Neural progenitor cell (in vitro differentiated cells): Measurements from ENCODE around the gene SHD. TPM values are rescaled to one million over a fixed set of nuclear protein-coding genes. Genes with fewer than 3 reads are reported as not detected.

Experiments
- DNase-seq: peaks from one replicate; pipeline ENCODE4 v3.0.0-alpha.2; 2016; ENCODE audit warnings: low spot score
- H2AFZ ChIP-seq: fragments of 200-600 bp; sonication (generic); replicated peaks from 2 replicates; pipeline ENCODE4 v1.6.1; 2016; ENCODE audit warnings: antibody characterized with exemption
- H3F3A ChIP-seq: fragments of 200-600 bp; sonication (generic); 2 replicates; pipeline ENCODE4 v1.6.1; 2016; ENCODE audit warnings: antibody characterized with exemption, low read depth
- H3K27ac ChIP-seq: fragments of 200-600 bp; sonication (generic); 2 replicates; pipeline ENCODE4 v1.5.1; 2016; ENCODE audit warnings: mild to moderate bottlenecking
- H3K27me3 ChIP-seq: fragments of 200-600 bp; sonication (generic); 2 replicates; pipeline ENCODE4 v1.6.1; 2016; ENCODE audit warnings: mild to moderate bottlenecking, moderate library complexity
- H3K36me3 ChIP-seq: fragments of 200-600 bp; sonication (generic); 2 replicates; pipeline ENCODE4 v1.5.1; 2016
- H3K4me1 ChIP-seq: fragments of 200-600 bp; sonication (generic); 2 replicates; pipeline ENCODE4 v1.6.1; 2016; ENCODE audit warnings: mixed run types
- H3K4me2 ChIP-seq: fragments of 200-600 bp; sonication (generic); 2 replicates; pipeline ENCODE4 v1.6.1; 2016
- H3K4me3 ChIP-seq: fragments of 200-600 bp; sonication (generic); 2 replicates; pipeline ENCODE4 v1.5.1; 2016
- H3K79me2 ChIP-seq: fragments of 200-600 bp; sonication (generic); 2 replicates; pipeline ENCODE4 v1.6.1; 2016; ENCODE audit warnings: low read depth
- H3K9ac ChIP-seq: fragments of 200-600 bp; sonication (generic); 2 replicates; pipeline ENCODE4 v1.6.1; 2016
- H3K9me3 ChIP-seq: fragments of 200-600 bp; sonication (generic); 2 replicates; pipeline ENCODE4 v1.5.1; 2016; ENCODE audit warnings: low read depth
- H4K20me1 ChIP-seq: fragments of 200-600 bp; sonication (generic); 2 replicates; pipeline ENCODE4 v1.6.1; 2016; ENCODE audit warnings: low read depth
- H3K27ac Mint-ChIP-seq: 3 replicates; pipeline ENCODE4 v1.8.0; 2021; ENCODE audit warnings: mixed read lengths
- H3K27me3 Mint-ChIP-seq: 2 replicates; pipeline ENCODE4 v1.8.0; 2022; ENCODE audit warnings: low read depth, mild to moderate bottlenecking, inconsistent platforms, moderate library complexity, mixed read lengths; ENCODE audit not compliant: insufficient read depth
- H3K36me3 Mint-ChIP-seq: 3 replicates; pipeline ENCODE4 v1.8.0; 2021; ENCODE audit warnings: mixed read lengths
- H3K4me1 Mint-ChIP-seq: 3 replicates; pipeline ENCODE4 v1.8.0; 2021; ENCODE audit warnings: mixed read lengths
- H3K4me3 Mint-ChIP-seq: 3 replicates; pipeline ENCODE4 v1.8.0; 2021; ENCODE audit warnings: mild to moderate bottlenecking, moderate library complexity, mixed read lengths
- H3K9me3 Mint-ChIP-seq: 3 replicates; pipeline ENCODE4 v1.8.0; 2020; ENCODE audit warnings: mixed read lengths
- EZH2 ChIP-seq: fragments of 200-600 bp; sonication (generic); IDR thresholded peaks from 2 replicates; pipeline ENCODE4 v1.6.1; 2017; ENCODE audit warnings: antibody characterized with exemption, mild to moderate bottlenecking, moderate library complexity
- EZH2phosphoT487 ChIP-seq: fragments of 200-600 bp; sonication (generic); IDR thresholded peaks from 2 replicates; pipeline ENCODE4 v1.6.1; 2017; ENCODE audit warnings: antibody characterized with exemption
- total RNA-seq: library from RNA; depleted of rRNA; stranded (reverse); fragments of >200 nt; gene quantifications from 2 replicates; pipeline ENCODE4 v1.2.3, GENCODE V29; 2015; ENCODE audit warnings: low replicate concordance
- TF ChIP-seq, protein P1 (sequence below): fragments of 200-600 bp; sonication (generic); IDR thresholded peaks from 2 replicates; pipeline ENCODE4 v1.5.1; 2017; ENCODE audit warnings: antibody characterized with exemption, mild to moderate bottlenecking

SHD gene
- total RNA-seq, 1 donor from 2014 or later = not detected

DNA sequence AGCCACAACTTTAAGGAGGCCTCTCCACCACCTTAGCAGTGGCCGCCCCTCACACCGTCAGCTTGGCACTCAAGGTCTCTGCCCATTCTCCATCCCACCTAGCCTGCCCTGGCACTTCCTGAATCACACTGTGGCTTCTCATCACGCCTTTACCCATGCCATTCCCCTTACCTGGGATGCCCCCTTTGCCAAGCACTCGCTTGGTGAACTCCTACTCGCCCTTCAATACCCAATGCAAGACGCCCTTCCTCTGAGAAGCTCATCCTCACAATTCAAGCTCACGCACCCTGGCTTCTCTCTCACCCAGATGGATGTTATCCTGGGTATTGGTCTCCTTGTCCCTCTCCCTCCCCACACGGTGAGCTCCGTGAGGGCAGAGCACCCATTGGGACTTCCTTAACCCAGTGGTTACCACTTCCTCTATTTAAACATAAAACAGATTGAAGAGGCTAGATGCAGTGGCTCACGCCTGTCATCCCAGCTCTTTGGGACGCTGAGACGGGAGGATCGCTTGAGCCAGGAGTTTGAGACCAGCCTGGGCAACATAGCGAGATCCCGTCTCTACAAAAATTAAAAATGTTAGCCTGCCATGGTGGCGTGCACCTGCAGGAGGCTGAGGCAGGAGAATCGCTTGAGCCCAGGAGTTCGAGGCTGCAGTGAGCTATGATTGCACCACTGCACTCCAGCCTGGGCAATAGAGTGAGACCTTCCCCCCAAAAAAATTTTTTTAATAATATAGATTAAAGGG is 12.6 kb upstream of the SHD start:
- Mint-ChIP-seq H3K4me3 (no peak overlapping the region), H3K4me1 (peaks cover 4% of the 10 kb centered on the region), H3K36me3 (no peaks in the 10 kb centered on the region), H3K27me3 (peaks cover 6% of the 10 kb centered on the region), H3K9me3 (no peaks in the 10 kb centered on the region), H3K27ac (no peak overlapping the region)
- H4K20me1 ChIP-seq = peaks cover 5% of the 10 kb centered on the region
- H3K36me3 ChIP-seq = no peaks in the 10 kb centered on the region
- no peak for DNase-seq
- no peaks in the 10 kb centered on the region for H3K9me3 ChIP-seq
- no peak overlapping the region for H3K4me3 ChIP-seq
- H3K79me2 ChIP-seq = no peaks in the 10 kb centered on the region
- H3K4me2 ChIP-seq = no peak overlapping the region
- H3F3A ChIP-seq = peaks cover 6% of the 10 kb centered on the region
- no peaks in the 10 kb centered on the region for H3K4me1 ChIP-seq
- no peaks in the 10 kb centered on the region for H3K27me3 ChIP-seq
- no peak overlapping the region for H2AFZ ChIP-seq
- H3K27ac ChIP-seq = no peak overlapping the region
- TF ChIP-seq EZH2 = no peak
- TF ChIP-seq, protein P1, sequence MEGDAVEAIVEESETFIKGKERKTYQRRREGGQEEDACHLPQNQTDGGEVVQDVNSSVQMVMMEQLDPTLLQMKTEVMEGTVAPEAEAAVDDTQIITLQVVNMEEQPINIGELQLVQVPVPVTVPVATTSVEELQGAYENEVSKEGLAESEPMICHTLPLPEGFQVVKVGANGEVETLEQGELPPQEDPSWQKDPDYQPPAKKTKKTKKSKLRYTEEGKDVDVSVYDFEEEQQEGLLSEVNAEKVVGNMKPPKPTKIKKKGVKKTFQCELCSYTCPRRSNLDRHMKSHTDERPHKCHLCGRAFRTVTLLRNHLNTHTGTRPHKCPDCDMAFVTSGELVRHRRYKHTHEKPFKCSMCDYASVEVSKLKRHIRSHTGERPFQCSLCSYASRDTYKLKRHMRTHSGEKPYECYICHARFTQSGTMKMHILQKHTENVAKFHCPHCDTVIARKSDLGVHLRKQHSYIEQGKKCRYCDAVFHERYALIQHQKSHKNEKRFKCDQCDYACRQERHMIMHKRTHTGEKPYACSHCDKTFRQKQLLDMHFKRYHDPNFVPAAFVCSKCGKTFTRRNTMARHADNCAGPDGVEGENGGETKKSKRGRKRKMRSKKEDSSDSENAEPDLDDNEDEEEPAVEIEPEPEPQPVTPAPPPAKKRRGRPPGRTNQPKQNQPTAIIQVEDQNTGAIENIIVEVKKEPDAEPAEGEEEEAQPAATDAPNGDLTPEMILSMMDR = no peak
- no peak overlapping the region for H3K9ac ChIP-seq

DNA sequence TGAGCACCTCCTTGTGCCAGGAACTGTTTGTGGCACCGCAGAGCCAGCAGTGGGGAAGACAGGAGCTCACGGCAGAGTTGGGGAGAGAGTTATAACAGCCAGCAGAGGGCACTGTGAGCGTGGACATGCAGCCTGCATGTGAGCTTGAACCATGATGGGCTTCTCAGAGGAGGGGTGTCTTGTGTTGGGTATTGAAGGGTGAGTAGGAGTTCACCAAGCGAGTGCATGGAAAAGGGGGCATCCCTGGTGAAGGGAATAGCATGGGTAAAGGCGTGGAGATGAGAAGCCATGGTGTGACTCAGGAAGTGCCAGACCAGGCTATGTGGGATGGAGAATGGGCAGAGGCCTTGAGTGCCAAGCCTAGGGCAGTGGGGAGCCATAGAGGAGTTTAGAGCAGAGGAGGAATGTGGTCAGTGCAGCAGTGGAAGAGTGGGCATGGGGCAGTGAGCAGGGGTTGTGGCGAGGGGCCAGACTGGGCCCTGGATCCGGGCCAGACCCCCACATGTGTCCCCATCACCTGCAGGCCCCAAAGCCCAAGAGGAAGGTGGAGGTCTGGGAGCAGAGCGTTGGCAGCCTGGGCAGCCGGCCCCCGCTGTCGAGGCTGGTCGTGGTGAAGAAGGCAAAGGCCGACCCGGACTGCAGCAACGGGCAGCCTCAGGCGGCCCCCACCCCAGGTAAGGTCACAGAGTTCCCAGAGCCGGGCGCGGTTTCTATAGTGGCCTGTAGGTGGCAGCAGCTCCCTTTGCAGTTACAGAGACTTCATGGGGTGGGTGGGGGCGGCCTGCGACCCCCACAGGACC is 11.8 kb upstream of the SHD start:
- Histone ChIP-seq H3K27ac (no peak overlapping the region), H3K27me3 (no peaks in the 10 kb centered on the region), H3K36me3 (no peaks in the 10 kb centered on the region), H3K9ac (no peak overlapping the region), H3K4me2 (no peak overlapping the region), H2AFZ (no peak overlapping the region), H3K9me3 (no peaks in the 10 kb centered on the region), H3K4me3 (no peak overlapping the region), H3F3A (peaks cover 6% of the 10 kb centered on the region), H3K79me2 (no peaks in the 10 kb centered on the region), H3K4me1 (no peaks in the 10 kb centered on the region), H4K20me1 (peaks cover 5% of the 10 kb centered on the region)
- no peak for TF ChIP-seq EZH2phosphoT487
- TF ChIP-seq, protein P1 = peak; percentile 80
- H3K4me1 Mint-ChIP-seq = peaks cover 4% of the 10 kb centered on the region
- H3K27me3 Mint-ChIP-seq = peaks cover 6% of the 10 kb centered on the region
- no peaks in the 10 kb centered on the region for H3K9me3 Mint-ChIP-seq
- H3K4me3 Mint-ChIP-seq = peak overlapping the region; percentile 38
- peak; percentile 87 for DNase-seq
- peaks cover 2% of the 10 kb centered on the region for H3K36me3 Mint-ChIP-seq
- H3K27ac Mint-ChIP-seq = no peak overlapping the region

DNA sequence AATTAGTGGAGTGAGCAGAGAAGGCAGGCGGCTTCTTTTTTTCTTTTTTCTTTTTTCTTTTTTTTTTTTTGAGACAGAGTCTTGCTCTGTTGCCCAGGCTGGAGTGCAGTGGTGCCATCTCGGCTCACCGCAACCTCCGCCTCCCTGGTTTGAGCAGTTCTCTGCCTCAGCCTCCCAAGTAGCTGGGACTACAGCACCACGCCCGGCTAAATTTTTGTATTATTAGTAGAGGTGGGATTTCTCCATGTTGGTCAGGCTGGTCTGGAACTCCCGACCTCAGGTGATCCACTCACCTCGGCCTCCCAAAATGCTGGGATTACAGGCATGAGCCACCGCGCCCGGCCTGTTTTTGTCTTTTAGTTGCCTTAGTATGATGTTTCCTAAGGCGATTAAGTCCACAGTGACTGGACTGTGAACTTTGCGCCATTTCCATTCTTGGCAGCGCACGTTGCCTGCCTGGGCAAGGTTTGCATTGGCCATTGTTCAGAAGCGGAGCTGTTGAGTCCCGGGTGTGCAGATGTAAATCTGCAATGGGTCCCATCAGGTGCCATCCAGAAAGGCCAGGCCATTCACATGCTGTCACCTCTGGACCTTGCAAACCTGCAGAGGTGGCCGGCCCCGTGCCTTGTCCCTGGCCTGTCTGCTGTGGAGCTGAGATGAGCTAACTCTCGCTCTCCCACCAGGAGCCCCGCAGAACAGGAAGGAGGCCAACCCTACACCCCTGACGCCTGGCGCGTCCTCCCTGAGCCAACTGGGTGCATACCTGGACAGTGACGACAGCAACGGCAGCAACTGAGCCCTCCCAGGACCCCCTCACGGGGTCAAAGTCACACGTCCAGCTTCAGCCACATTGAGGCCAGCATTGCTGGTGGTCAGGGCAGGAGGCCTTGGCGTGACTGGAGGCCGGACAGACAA is 10.9 kb upstream of the SHD start:
- TF ChIP-seq, protein P1 = no peak
- H3K36me3 ChIP-seq = no peaks in the 10 kb centered on the region
- no peak for DNase-seq
- no peaks in the 10 kb centered on the region for H3K9me3 ChIP-seq
- no peak overlapping the region for H3K27ac ChIP-seq
- Mint-ChIP-seq H3K9me3 (no peaks in the 10 kb centered on the region), H3K4me3 (no peak overlapping the region), H3K4me1 (peaks cover 4% of the 10 kb centered on the region), H3K27me3 (peaks cover 6% of the 10 kb centered on the region), H3K27ac (no peak overlapping the region), H3K36me3 (peaks cover 2% of the 10 kb centered on the region)
- H3K9ac ChIP-seq = no peak overlapping the region
- no peaks in the 10 kb centered on the region for H3K27me3 ChIP-seq
- no peak overlapping the region for H3K4me3 ChIP-seq
- peaks cover 5% of the 10 kb centered on the region for H4K20me1 ChIP-seq
- H3K4me1 ChIP-seq = no peaks in the 10 kb centered on the region
- no peak overlapping the region for H2AFZ ChIP-seq
- H3F3A ChIP-seq = peaks cover 6% of the 10 kb centered on the region
- H3K4me2 ChIP-seq = no peak overlapping the region
- no peaks in the 10 kb centered on the region for H3K79me2 ChIP-seq
